HepG2 (cell line): ENCODE data around the gene CHEK1. TPM values are rescaled to one million over a fixed set of nuclear protein-coding genes. Genes with fewer than 3 reads are reported as not detected.

ENCODE experiments used
- ATF3 ChIP-seq: sonication (generic); formaldehyde crosslinking; IDR thresholded peaks from 2 replicates; pipeline ENCODE4 v1.4.0; 2020; ENCODE audit warnings: missing genetic modification reagents
- BCLAF1 ChIP-seq: fragments of 450-650 bp; IDR thresholded peaks from 2 replicates; pipeline ENCODE4 v1.6.1; 2017; ENCODE audit warnings: mild to moderate bottlenecking
- CC2D1A ChIP-seq: sonication (generic); formaldehyde crosslinking; IDR thresholded peaks from 2 replicates; pipeline ENCODE4 v1.8.1; 2023; ENCODE audit warnings: mild to moderate bottlenecking, missing genetic modification reagents
- ETV6 ChIP-seq: sonication (generic); formaldehyde crosslinking; conservative IDR thresholded peaks from 2 replicates; pipeline ENCODE4 v1.4.0; 2020; ENCODE audit warnings: missing genetic modification reagents
- FOSL1 ChIP-seq: sonication (generic); formaldehyde crosslinking; IDR thresholded peaks from 2 replicates; pipeline ENCODE4 v1.9.0; 2021; ENCODE audit warnings: missing genetic modification reagents, borderline replicate concordance
- FOXK2 ChIP-seq: fragments of 450-650 bp; IDR thresholded peaks from 2 replicates; pipeline ENCODE4 v1.6.1; 2016
- GATAD1 ChIP-seq: IDR thresholded peaks from 2 replicates; pipeline ENCODE4 v1.6.1; 2016; ENCODE audit warnings: missing genetic modification reagents, missing compliant biosample characterization
- HOMEZ ChIP-seq: IDR thresholded peaks from 2 replicates; pipeline ENCODE4 v1.6.1; 2016; ENCODE audit warnings: low read depth
- MXD3 ChIP-seq: IDR thresholded peaks from 2 replicates; pipeline ENCODE4 v1.6.1; 2016; ENCODE audit warnings: mild to moderate bottlenecking, missing biosample characterization, missing genetic modification reagents
- NAIF1 ChIP-seq: sonication (generic); formaldehyde crosslinking; IDR thresholded peaks from 2 replicates; pipeline ENCODE4 v1.5.0; 2020; ENCODE audit warnings: mild to moderate bottlenecking, missing genetic modification reagents, borderline replicate concordance
- RELA ChIP-seq: sonication (generic); formaldehyde crosslinking; IDR thresholded peaks from 2 replicates; pipeline ENCODE4 v1.4.0; 2020; ENCODE audit warnings: missing genetic modification reagents
- SIN3B ChIP-seq: fragments of 150-350 bp; IDR thresholded peaks from 2 replicates; pipeline ENCODE4 v1.6.1; 2014; ENCODE audit warnings: low read length
- SMAD1 ChIP-seq: sonication (generic); formaldehyde crosslinking; IDR thresholded peaks from 2 replicates; pipeline ENCODE4 v1.4.0; 2020; ENCODE audit warnings: missing genetic modification reagents, low read depth, mild to moderate bottlenecking, borderline replicate concordance
- U2AF1 ChIP-seq: fragments of 200-400 bp; formaldehyde crosslinking; optimal IDR thresholded peaks from 2 replicates; pipeline ENCODE3; 2017; ENCODE audit warnings: mild to moderate bottlenecking, low read depth, low read length
- ZMYM4 ChIP-seq: sonication (generic); formaldehyde crosslinking; IDR thresholded peaks from 2 replicates; pipeline ENCODE4 v1.8.1; 2023; ENCODE audit warnings: mild to moderate bottlenecking, missing genetic modification reagents
- ZNF205 ChIP-seq: IDR thresholded peaks from 2 replicates; pipeline ENCODE4 v1.6.1; 2018; ENCODE audit warnings: missing biosample characterization, missing genetic modification reagents
- ZNF224 ChIP-seq: sonication (generic); formaldehyde crosslinking; IDR thresholded peaks from 2 replicates; pipeline ENCODE4 v1.5.0; 2020; ENCODE audit warnings: mild to moderate bottlenecking, missing genetic modification reagents
- ZNF263 ChIP-seq: sonication (generic); formaldehyde crosslinking; IDR thresholded peaks from 2 replicates; pipeline ENCODE4 v1.4.0; 2020; ENCODE audit warnings: missing genetic modification reagents
- ZNF280B ChIP-seq: sonication (generic); formaldehyde crosslinking; IDR thresholded peaks from 2 replicates; pipeline ENCODE4 v1.5.0; 2020; ENCODE audit warnings: missing genetic modification reagents, mild to moderate bottlenecking, borderline replicate concordance
- ZNF331 ChIP-seq: sonication (generic); formaldehyde crosslinking; IDR thresholded peaks from 2 replicates; pipeline ENCODE4 v1.4.0; 2020; ENCODE audit warnings: missing genetic modification reagents
- ZNF703 ChIP-seq: sonication (generic); formaldehyde crosslinking; IDR thresholded peaks from 2 replicates; pipeline ENCODE4 v1.5.1; 2020; ENCODE audit warnings: missing genetic modification reagents, mild to moderate bottlenecking, moderate library complexity, borderline replicate concordance
- ZSCAN9 ChIP-seq: IDR thresholded peaks from 2 replicates; pipeline ENCODE4 v1.6.1; 2016; ENCODE audit warnings: borderline replicate concordance
- polyA plus RNA-seq, 8 experiments: library from polyadenylated mRNA; depleted of rRNA in 3 of 8; stranded (reverse) in 7 of 8; unstranded in 1 of 8; fragments of >200 nt; fragmentation: Illumina TruSeq in 4 of 8; extraction: Trizol in 4 of 8; gene quantifications; 2 replicates each; pipeline versions ENCODE4 v1.2.1 to v1.2.3, GENCODE V29; 2011 to 2016; ENCODE audit warnings: low read depth in 4 of 8, missing spikeins in 1 of 8, mixed read lengths in 1 of 8; ENCODE audit not compliant: insufficient read depth in 1 of 8
- total RNA-seq, 5 experiments: library from RNA; depleted of rRNA; stranded (reverse); fragments of >200 nt; fragmentation: Illumina TruSeq; extraction: Trizol; gene quantifications; 2 replicates each; pipeline ENCODE4 v1.2.3, GENCODE V29; 2016; ENCODE audit warnings: low read depth in 1 of 5
- TF ChIP-seq, protein P1 (sequence below): IDR thresholded peaks from 2 replicates; pipeline ENCODE4 v1.6.1; 2016; ENCODE audit warnings: low read depth, control low read depth

Gene CHEK1
- total and polyA plus RNA-seq, 2 of the 13 experiments (the other 11 are each of a cell fraction or from before 2014, with no cell fraction given) = 17.8 to 83.2 TPM

DNA sequence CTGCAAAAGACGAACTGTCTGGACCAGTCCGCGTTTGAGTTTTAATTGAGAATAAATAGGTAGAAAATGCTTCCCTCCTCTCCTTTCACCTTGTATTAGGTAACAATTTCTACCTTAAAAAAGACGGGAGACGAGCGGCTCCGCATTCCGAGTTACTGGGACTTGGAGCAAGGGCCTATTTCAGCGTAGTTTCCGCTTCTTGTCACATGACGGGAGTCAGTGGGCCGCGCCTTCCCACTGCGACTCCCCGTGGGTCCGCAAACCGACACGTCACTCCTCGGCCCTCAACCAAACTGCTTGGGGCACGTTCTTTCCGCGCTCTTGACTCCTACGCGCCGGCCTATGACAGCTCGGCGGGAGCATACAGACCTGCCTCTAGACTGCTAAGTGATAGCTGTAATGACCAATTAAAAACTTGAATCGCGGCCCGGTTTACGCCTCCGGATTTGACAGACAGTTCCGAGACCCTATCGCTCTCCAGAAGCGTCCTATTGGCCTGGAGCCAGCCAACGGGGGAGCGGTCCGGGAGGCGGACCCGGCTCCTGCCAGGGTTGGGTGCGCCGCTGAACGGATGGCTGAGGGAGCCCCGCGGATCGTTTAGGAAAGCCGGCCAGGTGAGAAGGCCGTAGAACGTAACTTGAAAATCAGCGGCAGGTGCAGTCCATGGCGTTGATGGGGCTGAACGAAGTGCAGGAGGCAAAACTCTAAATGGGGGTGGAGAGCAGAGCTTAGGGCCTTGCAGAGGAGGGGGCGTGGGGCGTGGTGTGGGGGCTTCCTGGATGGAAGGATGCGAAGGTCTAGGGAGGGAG, 32.5 kb upstream of the CHEK1 start, which contains the start of gene STT3A (continued):
- TF ChIP-seq ZNF331 (CRISPR knock-in tag) = peak; percentile 38; the same call in 1 of the 2 replicates
- peak; percentile 31; the same call in 1 of the 2 replicates for TF ChIP-seq ZNF224 (CRISPR knock-in tag)
- no peak for TF ChIP-seq ZNF205 (CRISPR knock-in tag)
- peak; percentile 81 for TF ChIP-seq ZMYM4
- TF ChIP-seq U2AF1 = peak; percentile 59
- TF ChIP-seq NAIF1 (CRISPR knock-in tag) = peak; percentile 91
- peak; percentile 87 for TF ChIP-seq GATAD1 (CRISPR knock-in tag)
- TF ChIP-seq ZSCAN9 (CRISPR knock-in tag) = no peak; the same call in 1 of the 2 replicates
- 0 out of 2 replicates have a peak, but pooled peaks have one; percentile 29 for TF ChIP-seq CC2D1A (CRISPR knock-in tag)
- TF ChIP-seq ATF3 (CRISPR knock-in tag) = no peak; the same call in 1 of the 2 replicates
- no peak for TF ChIP-seq RELA (CRISPR knock-in tag)
- no peak for TF ChIP-seq ZNF703 (CRISPR knock-in tag)
- no peak for TF ChIP-seq FOSL1
- TF ChIP-seq, protein P1, sequence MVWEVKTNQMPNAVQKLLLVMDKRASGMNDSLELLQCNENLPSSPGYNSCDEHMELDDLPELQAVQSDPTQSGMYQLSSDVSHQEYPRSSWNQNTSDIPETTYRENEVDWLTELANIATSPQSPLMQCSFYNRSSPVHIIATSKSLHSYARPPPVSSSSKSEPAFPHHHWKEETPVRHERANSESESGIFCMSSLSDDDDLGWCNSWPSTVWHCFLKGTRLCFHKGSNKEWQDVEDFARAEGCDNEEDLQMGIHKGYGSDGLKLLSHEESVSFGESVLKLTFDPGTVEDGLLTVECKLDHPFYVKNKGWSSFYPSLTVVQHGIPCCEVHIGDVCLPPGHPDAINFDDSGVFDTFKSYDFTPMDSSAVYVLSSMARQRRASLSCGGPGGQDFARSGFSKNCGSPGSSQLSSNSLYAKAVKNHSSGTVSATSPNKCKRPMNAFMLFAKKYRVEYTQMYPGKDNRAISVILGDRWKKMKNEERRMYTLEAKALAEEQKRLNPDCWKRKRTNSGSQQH (CRISPR knock-in tag) = peak; percentile 75
- no peak for TF ChIP-seq ZNF280B (CRISPR knock-in tag)
- TF ChIP-seq ZNF263 (CRISPR knock-in tag) = no peak
- TF ChIP-seq FOXK2 = no peak
- TF ChIP-seq BCLAF1 = no peak
- TF ChIP-seq SMAD1 = no peak
- no peak; the same call in 1 of the 2 replicates for TF ChIP-seq MXD3 (CRISPR knock-in tag)
- TF ChIP-seq HOMEZ (CRISPR knock-in tag) = no peak
- peak; percentile 33; the same call in 1 of the 2 replicates for TF ChIP-seq SIN3B
- TF ChIP-seq ETV6 = no peak; the same call in 1 of the 2 replicates
